H1 (cell line): ENCODE results near the gene PRX. TPM values are rescaled to one million over a fixed set of nuclear protein-coding genes. Genes with fewer than 3 reads are reported as not detected.

Source experiments
- CTCF ChIA-PET: fragments of 300-600 bp; sonication (Branson Sonifier 250); formaldehyde crosslinking; loops from one replicate; lab custom pipeline; 2021; ENCODE audit not compliant: partially characterized antibody; lab: Charles Lee
- POLR2A ChIA-PET: fragments of 300-600 bp; sonication (Branson Sonifier 250); formaldehyde crosslinking; loops from one replicate; lab custom pipeline; 2021; ENCODE audit warnings: inconsistent platforms; ENCODE audit not compliant: partially characterized antibody; lab: Charles Lee
- DNase-seq, 2 experiments: peaks; one replicate each; pipeline versions ENCODE4 v3.0.0 to v3.0.0-alpha.2; 2010 to 2022; ENCODE audit warnings: low spot score in 2 of 2, low read depth in 1 of 2, mixed read lengths in 1 of 2
- FAIRE-seq: peaks from 2 replicates; lab custom pipeline; 2011; peaks lifted over from hg19 to GRCh38; lab: Jason Lieb, UNC
- H2AFZ ChIP-seq: 2 replicates; pipeline ENCODE4 v1.8.1; 2012; ENCODE audit warnings: low read length, inconsistent platforms
- H2AK5ac ChIP-seq: 2 replicates; pipeline ENCODE4 v1.6.1; 2013; ENCODE audit warnings: low read depth, low read length
- H2BK120ac ChIP-seq: replicated peaks from 2 replicates; pipeline ENCODE3; 2013; ENCODE audit warnings: low read depth, low read length, inconsistent platforms
- H2BK12ac ChIP-seq: 2 replicates; pipeline ENCODE4 v1.6.1; 2013; ENCODE audit warnings: low read depth, low read length
- H2BK15ac ChIP-seq: 2 replicates; pipeline ENCODE4 v1.6.1; 2013; ENCODE audit warnings: low read length
- H2BK20ac ChIP-seq: 2 replicates; pipeline ENCODE4 v1.6.1; 2013; ENCODE audit warnings: low read length
- H2BK5ac ChIP-seq: 2 replicates; pipeline ENCODE4 v1.6.1; 2013; ENCODE audit warnings: low read depth, low read length
- H3K14ac ChIP-seq: 2 replicates; pipeline ENCODE4 v1.6.1; 2013; ENCODE audit warnings: inconsistent platforms; ENCODE audit not compliant: insufficient read length
- H3K18ac ChIP-seq: 2 replicates; pipeline ENCODE4 v1.6.1; 2013; ENCODE audit warnings: low read length; ENCODE audit errors: extremely low read depth
- H3K23ac ChIP-seq: 2 replicates; pipeline ENCODE4 v1.6.1; 2013; ENCODE audit warnings: inconsistent platforms; ENCODE audit not compliant: insufficient read length
- H3K23me2 ChIP-seq: 2 replicates; pipeline ENCODE4 v1.6.1; 2013; ENCODE audit warnings: low read depth, low read length
- H3K27ac ChIP-seq: 2 replicates; pipeline ENCODE4 v1.6.1; 2011; ENCODE audit warnings: low read depth, low read length, inconsistent platforms
- H3K27me3 ChIP-seq, 4 experiments: replicated peaks in 1 of 4; 1 replicate in 1 of 4; 2 replicates in 3 of 4; pipeline versions ENCODE4 v1.6.1 to v1.8.1; 2011 to 2013; ENCODE audit warnings: low read length in 3 of 4, mild to moderate bottlenecking in 3 of 4, inconsistent platforms in 2 of 4, mixed read lengths in 2 of 4, moderate library complexity in 1 of 4; ENCODE audit not compliant: control insufficient read depth in 3 of 4, insufficient read depth in 3 of 4; ENCODE audit errors: extremely low read depth in 1 of 4
- H3K36me3 ChIP-seq, 4 experiments: 2 replicates each; pipeline versions ENCODE4 v1.6.1 to v1.8.1; 2011 to 2013; ENCODE audit warnings: mild to moderate bottlenecking in 4 of 4, low read length in 3 of 4, moderate library complexity in 2 of 4, control low read depth in 1 of 4, inconsistent platforms in 1 of 4; ENCODE audit not compliant: insufficient read depth in 4 of 4, control insufficient read depth in 2 of 4
- H3K4ac ChIP-seq: replicated peaks from 2 replicates; pipeline ENCODE3; 2013; ENCODE audit warnings: low read length, low read depth, mixed read lengths, inconsistent platforms; ENCODE audit not compliant: insufficient read length
- H3K4me1 ChIP-seq, 4 experiments: replicated peaks in 1 of 4; 1 replicate in 1 of 4; 2 replicates in 3 of 4; pipeline versions ENCODE4 v1.6.1 to v1.8.1; 2011 to 2013; ENCODE audit warnings: low read length in 3 of 4, inconsistent platforms in 2 of 4, mixed read lengths in 1 of 4; ENCODE audit not compliant: insufficient read depth in 4 of 4, control insufficient read depth in 3 of 4
- H3K4me2 ChIP-seq, 2 experiments: 2 replicates each; pipeline versions ENCODE4 v1.6.1 to v1.8.1; 2011 to 2013; ENCODE audit warnings: low read depth in 2 of 2, low read length in 2 of 2, control low read depth in 1 of 2, inconsistent platforms in 1 of 2, mild to moderate bottlenecking in 1 of 2; ENCODE audit not compliant: insufficient read depth in 1 of 2
- H3K4me3 ChIP-seq, 4 experiments: fragments of 200-600, 300-600 bp in 1 of 4; sonication (generic), shearing (Covaris generic), sonication (Bioruptor Twin) in 1 of 4; 2 replicates each; pipeline versions ENCODE4 v1.5.1 to v1.8.1; 2011 to 2016; ENCODE audit warnings: low read length in 4 of 4, low read depth in 3 of 4, control low read depth in 2 of 4, inconsistent platforms in 2 of 4, mild to moderate bottlenecking in 2 of 4, mixed read lengths in 1 of 4, moderate library complexity in 1 of 4; ENCODE audit not compliant: insufficient read depth in 2 of 4; ENCODE audit errors: extremely low read depth in 1 of 4
- H3K56ac ChIP-seq: replicated peaks from 2 replicates; pipeline ENCODE3; 2013; ENCODE audit warnings: low read depth, mild to moderate bottlenecking, mixed read lengths, low read length, inconsistent platforms; ENCODE audit not compliant: insufficient read length
- H3K79me1 ChIP-seq: 2 replicates; pipeline ENCODE4 v1.6.1; 2013; ENCODE audit warnings: low read depth, low read length, control low read depth
- H3K79me2 ChIP-seq, 2 experiments: 2 replicates each; pipeline versions ENCODE4 v1.6.1 to v1.8.1; 2012 to 2013; ENCODE audit warnings: low read length in 2 of 2, mild to moderate bottlenecking in 2 of 2, inconsistent platforms in 1 of 2; ENCODE audit not compliant: insufficient read depth in 2 of 2, control insufficient read depth in 1 of 2
- H3K9ac ChIP-seq, 4 experiments: replicated peaks in 1 of 4; 1 replicate in 1 of 4; 2 replicates in 3 of 4; pipeline versions ENCODE4 v1.6.1 to v1.8.1; 2011 to 2013; ENCODE audit warnings: low read depth in 3 of 4, low read length in 3 of 4, control low read depth in 2 of 4, mild to moderate bottlenecking in 2 of 4, moderate library complexity in 2 of 4, inconsistent platforms in 1 of 4; ENCODE audit errors: extremely low read depth in 1 of 4
- H3K9me3 ChIP-seq, 2 experiments: 2 replicates each; pipeline versions ENCODE4 v1.6.1 to v1.8.1; 2012 to 2013; ENCODE audit warnings: mild to moderate bottlenecking in 2 of 2, moderate library complexity in 2 of 2, control low read depth in 1 of 2, inconsistent platforms in 1 of 2, low read depth in 1 of 2, low read length in 1 of 2, mixed read lengths in 1 of 2; ENCODE audit not compliant: insufficient read depth in 2 of 2
- H4K20me1 ChIP-seq, 2 experiments: replicated peaks in 1 of 2; 2 replicates each; pipeline versions ENCODE3 to v1.8.1; 2011 to 2013; ENCODE audit warnings: inconsistent platforms in 2 of 2, low read length in 2 of 2, mild to moderate bottlenecking in 1 of 2; ENCODE audit not compliant: insufficient read depth in 2 of 2, control insufficient read depth in 1 of 2
- H4K5ac ChIP-seq: 2 replicates; pipeline ENCODE4 v1.6.1; 2013; ENCODE audit warnings: low read length, low read depth, mixed read lengths, inconsistent platforms; ENCODE audit not compliant: insufficient read length
- H4K8ac ChIP-seq: 2 replicates; pipeline ENCODE4 v1.8.0; 2013; ENCODE audit warnings: mild to moderate bottlenecking, moderate library complexity, low read length, inconsistent platforms; ENCODE audit not compliant: insufficient read depth; ENCODE audit errors: extremely low read depth
- H4K91ac ChIP-seq: replicated peaks from 2 replicates; pipeline ENCODE3; 2013; ENCODE audit warnings: low read length, mixed read lengths, inconsistent platforms; ENCODE audit not compliant: insufficient read length
- KDM1A ChIP-seq: fragments of 200-600, 300-600 bp; sonication (generic); IDR thresholded peaks from 2 replicates; pipeline ENCODE4 v1.7.1; 2016; ENCODE audit warnings: mild to moderate bottlenecking, low read length, borderline replicate concordance
- POLR2A ChIP-seq, 2 experiments: IDR thresholded peaks; 1 replicate in 1 of 2; 2 replicates in 1 of 2; pipeline ENCODE4 v1.6.1; 2011; ENCODE audit warnings: low read depth in 2 of 2, low read length in 2 of 2, mild to moderate bottlenecking in 2 of 2; ENCODE audit errors: control extremely low read depth in 1 of 2
- WGBS, 2 experiments: shearing (Covaris generic) in 1 of 2; methylation state at CpG; one replicate each; pipeline versions ENCODE4 v1.1.6 to v1.1.7; 2013 to 2015; ENCODE audit warnings: low lambda C conversion rate in 2 of 2, mixed read lengths in 2 of 2, inconsistent platforms in 1 of 2, low coverage in 1 of 2, missing lambda C conversion rate in 1 of 2; ENCODE audit not compliant: insufficient replicate concordance in 2 of 2, insufficient coverage in 1 of 2, insufficient read length in 1 of 2; ENCODE audit errors: extremely low coverage in 1 of 2, missing lambda C conversion rate in 1 of 2; 5-methylcytosine and 5-hydroxymethylcytosine counted together
- polyA plus RNA-seq, 7 experiments: library from polyadenylated mRNA; depleted of rRNA in 3 of 7; stranded (reverse) in 5 of 7; unstranded in 2 of 7; fragments of >200 nt in 5 of 7; fragments of 200-250 nt in 2 of 7; gene quantifications; 1 replicate in 5 of 7; 2 replicates in 1 of 7; 4 replicates in 1 of 7; pipeline versions ENCODE4 v1.2.1 to v1.2.3, GENCODE V29; 2011 to 2013; ENCODE audit warnings: missing spikeins in 2 of 7, mixed read lengths in 2 of 7
- total RNA-seq: library from RNA; stranded (reverse); fragmentation: NEBNext Ultra II Directional; extraction: Animal tissue kit (Norgen Biotek cat#: 25700); gene quantifications from 2 replicates; pipeline ENCODE4 v1.2.1, GENCODE V29; 2021

The PRX gene
- total and polyA plus RNA-seq, 2 of the 8 experiments (the other 6 are each of a cell fraction or from before 2014, with no cell fraction given), result 2.8 to 5.8 TPM

DNA sequence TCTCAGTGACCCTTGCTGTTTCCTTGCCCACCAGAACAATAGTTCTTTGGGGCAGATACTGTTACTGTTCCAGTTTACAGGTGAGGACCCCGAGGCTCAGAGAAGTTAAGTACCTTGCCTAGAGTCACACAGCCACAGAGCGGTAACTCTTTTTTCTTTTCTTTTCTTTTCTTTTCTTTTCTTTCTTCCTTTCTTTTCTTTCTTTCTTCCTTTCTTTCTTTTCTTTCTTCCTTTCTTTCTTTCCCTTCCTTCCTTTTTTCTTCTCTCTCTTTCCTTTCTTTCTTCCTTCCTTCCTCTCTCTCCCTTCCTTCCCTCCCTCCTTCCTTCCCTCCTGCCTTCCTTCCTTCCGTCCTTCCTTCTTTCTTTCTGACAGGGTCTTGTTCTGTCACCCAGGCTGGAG lies 4.9 kb upstream of the PRX start:
- FAIRE-seq (no peak), DNase-seq (no peak)
- Histone ChIP-seq H3K9me3 (no peaks in the 10 kb centered on the region), H3K36me3 (peaks cover 0 to 2% (median 0%) of the 10 kb centered on the region in 4 experiments; a peak in 2 of 8 replicates), H3K79me2 (no peaks in the 10 kb centered on the region), H3K4ac (no peak overlapping the region), H3K23ac (no peak overlapping the region), H4K5ac (no peak overlapping the region), H2BK12ac (no peak overlapping the region), H3K56ac (no peak overlapping the region), H3K4me3 (no peak overlapping the region), H4K20me1 (no peaks in the 10 kb centered on the region), H3K9ac (no peak overlapping the region), H3K23me2 (peaks cover 3% of the 10 kb centered on the region; the same call in 1 of the 2 replicates), H2BK15ac (no peak overlapping the region), H2BK20ac (no peak overlapping the region), H2AFZ (no peak overlapping the region), H3K4me1 (peaks cover 4 to 18% (median 9%) of the 10 kb centered on the region in 4 experiments), H2AK5ac (no peak overlapping the region), H4K91ac (no peak overlapping the region), H3K27ac (no peak overlapping the region), H3K27me3 (no peaks in the 10 kb centered on the region; a peak in 1 of 7 replicates), H3K79me1 (no peaks in the 10 kb centered on the region), H2BK5ac (no peak overlapping the region), H3K18ac (no peak overlapping the region), H4K8ac (no peak overlapping the region), H2BK120ac (no peak overlapping the region), H3K4me2 (no peak overlapping the region), H3K14ac (no peak overlapping the region)
- ChIA-PET POLR2A (interaction anchor here (0.9 to 3.1 kb wide), 5 partner anchors 10 to 29 kb away, joined by 3 to 14 read pairs (median 7); partner anchors contain the start of gene HIPK4), CTCF (interaction anchor here (1.4 to 4.4 kb wide), 5 partner anchors 9 to 113 kb away, joined by 3 to 41 read pairs (median 6); partner anchors contain the start of genes BLVRB and SPTBN4)
- WGBS, 2 experiments, result 90% methylated on average over 3 of the region's 3 CpGs; no CpG with 5 or more reads in 1 of the 2 experiments
- TF ChIP-seq KDM1A (0 out of 2 replicates have a peak, but pooled peaks have one; percentile 30), POLR2A (IDR thresholded peaks at IDR 0.05; ENCODE audit: control extremely low read depth in 1 of 2, low read depth in 2 of 2, low read length in 2 of 2) (no peak)
